ENCODE data around the gene SNTN.

DNA sequence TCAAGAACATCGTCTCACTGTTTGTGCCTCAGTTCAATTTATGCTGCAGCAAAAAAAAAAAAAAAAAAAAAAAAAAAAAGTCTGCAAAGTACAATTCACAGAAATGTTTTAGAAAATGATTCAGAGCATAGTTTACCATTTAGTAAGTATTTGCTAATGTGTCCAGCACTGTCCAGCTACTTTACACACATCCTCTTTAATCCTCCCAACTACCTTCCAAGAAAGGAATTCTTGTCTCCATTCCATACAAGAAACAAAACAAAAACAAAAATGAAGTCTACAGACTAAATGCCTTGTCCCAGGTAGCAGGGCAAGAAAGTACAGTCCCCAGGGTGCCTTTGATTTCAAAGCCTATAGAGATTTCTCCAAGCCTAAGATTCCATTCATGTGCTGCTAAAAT lies 38.9 kb upstream of the SNTN start:
- TF ChIP-seq POLR2A (IDR thresholded peaks at IDR 0.05; ENCODE audit: extremely low read depth, insufficient read length) (no peak), CTCF (IDR thresholded peaks at IDR 0.05; ENCODE audit: low read depth, low read length) (no peak)
